GM21786 (cell line): ENCODE results near the gene FA2H.
"Not testable (repeated sequence)": the region's sequence is repeated elsewhere in the genome, so short reads cannot be mapped to it uniquely, and the experiment has no call there.

Experiments
- ATAC-seq: cut with Tn5 transposase; IDR thresholded peaks from one replicate; pipeline ENCODE4 v1.9.1; 2021; ENCODE audit not compliant: unreplicated experiment

Gene FA2H

DNA sequence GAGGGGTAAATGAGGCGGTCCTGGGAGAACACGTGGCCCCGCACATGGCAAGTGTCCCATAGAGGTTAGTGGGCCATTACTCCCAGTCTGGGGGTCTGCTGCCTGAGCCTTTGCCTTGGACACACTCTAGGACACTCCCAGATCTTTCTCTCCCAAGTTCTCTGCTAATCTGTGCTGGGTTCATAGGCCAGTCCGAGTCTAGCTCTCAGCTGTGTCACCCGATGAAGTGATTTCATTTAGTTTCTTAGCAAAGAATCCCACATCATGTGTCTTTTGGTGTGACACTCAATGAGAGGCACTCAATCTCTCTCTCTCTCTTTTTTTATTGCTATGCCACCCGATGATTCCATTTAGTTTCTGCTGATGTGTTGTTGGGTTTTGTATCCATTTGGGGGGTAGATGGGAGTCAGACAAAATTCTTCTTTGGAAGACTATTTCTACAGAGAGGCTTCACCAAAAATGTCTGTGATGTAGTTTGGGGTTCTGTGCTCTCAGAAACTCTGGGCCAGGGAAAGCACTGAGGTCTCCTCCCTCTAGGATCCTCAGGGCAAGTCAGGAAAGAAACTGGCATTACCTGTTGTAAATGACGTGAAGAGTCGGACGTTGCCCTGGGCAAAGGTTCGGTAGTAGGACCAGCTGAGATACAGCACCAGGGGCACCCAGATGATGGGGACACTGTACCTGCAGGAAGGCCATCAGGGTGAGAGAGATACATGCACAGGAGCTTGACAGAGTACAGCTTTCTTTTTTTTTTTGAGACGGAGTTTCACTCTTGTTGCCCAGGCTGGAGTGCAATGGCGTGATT lies 48.8 kb downstream of the FA2H start:
- no peak for ATAC-seq

DNA sequence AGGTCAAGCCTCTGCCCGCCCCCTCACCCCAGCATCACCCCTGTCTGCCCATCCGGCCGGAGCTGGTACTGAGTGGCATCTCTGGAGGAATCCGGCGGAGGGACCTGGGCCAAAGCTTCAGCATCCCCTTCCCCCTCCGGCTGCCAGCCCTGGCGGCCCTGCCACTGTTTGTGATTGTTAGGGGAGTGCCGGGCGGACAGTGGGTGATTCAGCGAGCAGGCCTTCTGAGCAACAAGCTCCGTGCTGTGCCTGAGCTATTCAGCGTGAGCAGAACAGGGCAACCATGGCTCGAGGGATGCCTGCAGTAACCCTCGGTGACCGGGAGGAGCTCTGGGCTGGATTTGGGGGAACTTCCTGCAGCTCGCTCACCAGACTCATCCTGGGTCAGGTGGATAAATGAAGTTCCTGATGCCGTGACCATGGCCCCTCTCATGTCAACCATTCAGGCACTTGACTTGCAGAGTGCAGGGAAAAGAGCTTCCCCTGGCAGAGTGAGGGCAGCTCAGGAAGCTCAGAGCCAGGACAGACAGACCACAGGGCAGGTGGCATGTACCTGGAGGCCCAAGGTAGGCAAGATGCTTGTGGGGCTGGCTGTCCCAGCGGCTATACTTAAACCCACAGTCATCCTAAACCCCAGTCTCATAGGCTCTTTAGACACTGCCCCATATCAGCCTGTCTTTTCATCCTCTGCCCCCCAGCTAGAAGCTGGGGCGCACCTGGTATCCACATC lies 49.6 kb downstream of the FA2H start:
- no peak for ATAC-seq

DNA sequence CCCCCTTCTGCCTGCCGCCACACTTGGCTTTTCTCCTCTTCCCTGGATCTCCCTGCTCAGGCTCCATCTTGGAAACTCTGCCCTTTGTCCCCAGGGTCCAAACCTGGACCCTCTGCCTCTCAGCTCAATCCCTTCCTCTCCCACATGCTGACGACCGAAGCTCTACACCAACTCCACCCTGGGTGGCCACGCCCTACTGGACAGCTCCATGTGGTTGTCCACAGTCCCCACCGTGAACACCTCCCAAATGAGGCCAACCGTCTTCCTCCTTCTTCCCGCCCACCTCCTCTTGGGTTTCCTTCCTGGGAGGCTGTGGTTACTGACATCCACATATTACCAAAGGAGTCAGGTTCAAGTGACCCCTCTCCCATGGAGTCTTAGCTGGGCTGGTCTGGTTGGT lies 51.4 kb downstream of the FA2H start:
- no peak for ATAC-seq

DNA sequence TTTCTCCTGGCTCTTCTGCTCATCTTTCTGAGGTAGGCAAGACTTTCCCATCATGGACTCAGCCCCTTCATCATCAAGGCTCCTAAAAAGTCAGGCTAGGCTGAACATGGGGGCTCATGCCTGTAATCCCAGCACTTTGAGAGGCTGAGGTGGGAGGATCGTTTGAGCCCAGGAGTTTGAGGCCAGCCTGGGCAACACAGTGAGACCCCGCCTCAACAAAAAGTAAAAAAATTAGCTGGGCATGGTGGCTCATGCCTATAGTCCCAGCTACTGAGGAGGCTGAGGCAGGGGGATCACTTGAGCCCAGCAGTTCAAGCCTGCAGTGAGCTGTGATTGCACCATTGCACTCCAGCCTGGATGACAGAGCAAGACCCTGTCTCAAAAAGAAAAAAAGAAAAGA lies 52.5 kb downstream of the FA2H start:
- not testable (repeated sequence) for ATAC-seq

DNA sequence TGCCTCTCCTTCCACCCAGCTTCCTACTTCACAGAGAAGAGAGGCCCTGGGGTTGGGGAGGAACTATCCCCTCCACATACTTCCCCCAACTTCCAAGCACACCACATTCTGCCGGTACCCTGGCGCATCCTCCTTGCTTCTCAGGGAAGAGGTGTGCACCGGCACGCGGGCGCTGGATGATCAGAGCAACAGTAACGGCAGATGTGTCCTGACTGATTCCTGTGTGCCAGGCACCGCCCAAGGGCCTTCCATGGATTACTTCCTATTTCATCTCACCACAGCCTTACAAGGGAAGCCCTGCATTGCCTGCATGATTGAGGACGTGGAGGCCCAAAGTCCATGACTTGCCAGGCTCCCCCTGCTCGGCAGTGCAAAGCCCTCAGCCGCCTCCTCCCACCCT lies 52.9 kb downstream of the FA2H start:
- no peak for ATAC-seq

GRCh38 chr16:74720579-74720978 lies 54.0 kb downstream of the FA2H start:
- no peak for ATAC-seq

GRCh38 chr16:74718741-74719610 lies 55.6 kb downstream of the FA2H start:
- ATAC-seq: no peak

DNA sequence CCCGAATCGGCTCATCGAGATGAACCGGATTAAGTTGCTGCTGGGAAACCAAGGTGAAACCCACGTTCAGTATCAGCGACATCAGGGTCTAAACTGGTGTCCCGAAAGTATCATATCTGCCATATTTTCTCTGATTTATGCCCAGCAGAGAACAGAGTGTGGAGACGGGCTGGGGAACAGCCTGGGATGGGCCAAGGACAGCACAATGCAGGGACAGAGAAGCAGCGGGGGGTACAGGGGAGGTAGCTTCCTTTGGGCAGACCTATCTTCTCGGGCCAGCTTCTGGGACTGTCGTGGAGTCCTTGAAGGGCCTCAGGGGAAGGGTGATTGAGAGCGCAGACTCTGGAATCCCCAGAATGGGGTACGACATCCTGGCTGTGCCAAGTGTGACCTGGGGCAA lies 56.5 kb downstream of the FA2H start:
- ATAC-seq: no peak

GRCh38 chr16:74717367-74717766 lies 57.3 kb downstream of the FA2H start:
- no peak for ATAC-seq

GRCh38 chr16:74716355-74716754 lies 58.3 kb downstream of the FA2H start:
- no peak for ATAC-seq

- ATAC-seq: no peak
These were observed 60.7 kb downstream of the FA2H start for GRCh38 chr16:74713876-74714275.

- no peak for ATAC-seq
These were observed 61.3 kb downstream of the FA2H start for GRCh38 chr16:74713325-74713724.

- no peak for ATAC-seq
These were observed 62.7 kb downstream of the FA2H start for GRCh38 chr16:74711938-74712337.

GRCh38 chr16:74710401-74710800 lies 64.2 kb downstream of the FA2H start:
- no peak for ATAC-seq

DNA sequence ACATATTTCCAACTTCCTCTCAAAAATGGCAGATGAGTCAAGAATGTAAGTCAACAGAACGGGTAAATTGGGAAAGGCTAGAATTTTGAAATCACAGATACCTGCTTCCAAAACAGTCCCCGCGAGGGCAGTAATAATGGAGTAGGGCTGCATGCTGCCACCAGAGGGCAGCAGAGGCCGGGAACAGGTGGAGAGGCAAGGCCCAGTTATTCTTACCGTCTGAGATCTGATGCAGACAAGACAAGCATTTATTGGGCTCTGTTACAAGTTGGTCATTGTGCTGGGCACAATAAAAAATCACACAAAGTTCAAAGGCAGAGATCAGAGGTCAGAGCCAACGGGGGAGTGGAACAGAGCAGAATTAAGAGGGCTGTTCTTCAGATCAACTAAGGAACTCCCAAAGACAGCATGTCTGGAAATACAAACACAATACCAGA lies 65.2 kb downstream of the FA2H start:
- peak; percentile 91 for ATAC-seq

- ATAC-seq: peak; percentile 35
These were observed 74.0 kb downstream of the FA2H start, which contains the start of gene MLKL for GRCh38 chr16:74700438-74701225. TSS of gene MLKL (minus strand) at chr16:74700862. CDS start at chr16:74695757, 5,105 bp downstream.

GRCh38 chr16:74700116-74700437 lies 74.5 kb downstream of the FA2H start:
- peak; percentile 15 for ATAC-seq

DNA sequence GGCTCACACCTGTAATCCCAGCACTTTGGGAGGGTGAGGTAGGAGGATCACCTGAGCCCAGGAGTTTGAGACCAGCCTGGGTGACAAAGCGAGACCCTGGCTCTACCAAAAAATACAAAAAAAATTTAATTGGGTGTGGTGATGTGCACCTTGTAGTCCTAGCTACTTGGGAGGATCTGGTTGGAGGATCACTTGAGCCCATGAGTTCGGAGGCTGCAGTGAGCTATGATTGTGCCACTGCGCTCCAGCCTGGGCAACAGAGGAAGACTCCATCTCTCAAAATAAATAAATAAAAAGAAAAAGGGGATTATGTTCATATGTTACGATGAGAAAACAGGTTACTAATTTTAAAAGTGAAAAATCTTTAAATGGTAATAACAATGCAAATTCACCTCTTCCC lies 75.0 kb downstream of the FA2H start:
- ATAC-seq: no peak

DNA sequence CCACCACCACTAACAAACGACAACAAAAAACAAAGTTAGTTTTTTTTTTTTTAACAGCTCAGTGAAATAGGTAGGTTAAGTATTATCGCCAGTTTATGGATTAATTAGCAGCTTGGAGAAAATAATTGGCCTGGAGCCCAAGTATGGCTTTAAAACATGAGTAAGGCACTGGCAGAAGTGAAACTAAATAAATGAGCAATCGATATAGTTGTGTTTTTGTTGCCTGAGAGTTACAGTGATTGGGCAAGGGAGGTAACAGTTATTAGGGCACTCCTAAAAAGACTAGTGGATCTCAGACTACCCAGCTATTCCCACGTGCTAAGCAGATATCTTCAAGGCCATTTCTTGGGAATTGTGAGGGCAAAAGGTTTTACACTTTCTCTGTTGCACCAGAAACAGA lies 76.4 kb downstream of the FA2H start:
- ATAC-seq: peak; percentile 28
